B cell (primary cell): ENCODE data around the gene ZNF354B. TPM values are rescaled to one million over a fixed set of nuclear protein-coding genes. Genes with fewer than 3 reads are reported as not detected.

Experiments
- ATAC-seq: fragments of 200-7000 bp; cut with Tn5 transposase; one replicate; pipeline ENCODE4 v1.10.0; 2021; ENCODE audit warnings: low read depth, mild to moderate bottlenecking, moderate number of reproducible peaks, moderate library complexity
- CTCF ChIA-PET: fragments of 350-600 bp; sonication (Branson Sonifier 250); formaldehyde crosslinking; loops from one replicate; lab custom pipeline; 2021; ENCODE audit warnings: antibody characterized with exemption, inconsistent platforms; lab: Charles Lee
- POLR2A ChIA-PET: fragments of 350-600 bp; sonication (Branson Sonifier 250); formaldehyde crosslinking; loops from one replicate; lab custom pipeline; 2021; ENCODE audit warnings: antibody characterized with exemption; lab: Charles Lee
- DNase-seq: peaks from one replicate; pipeline ENCODE4 v3.0.0; 2013
- H2AFZ ChIP-seq: 2 replicates; pipeline ENCODE4 v1.6.1; 2012; ENCODE audit warnings: mild to moderate bottlenecking, low read depth, low read length; ENCODE audit not compliant: insufficient read depth, poor library complexity, severe bottlenecking
- H3K27ac ChIP-seq, 2 donors: 1 replicate in 1 of 2; 2 replicates in 1 of 2; pipeline ENCODE4 v1.5.1; 2012 to 2013; ENCODE audit warnings: low read length in 2 of 2, mild to moderate bottlenecking in 2 of 2, moderate library complexity in 1 of 2
- H3K27me3 ChIP-seq, 4 experiments: fragments of 200-600 bp in 1 of 4; sonication (generic) in 1 of 4; replicated peaks in 1 of 4; 1 replicate in 2 of 4; 2 replicates in 2 of 4; pipeline versions ENCODE4 v1.6.1 to v1.7.0; 2013 to 2016; ENCODE audit warnings: low read length in 3 of 4, mild to moderate bottlenecking in 2 of 4, mixed read lengths in 1 of 4, moderate library complexity in 1 of 4; ENCODE audit not compliant: insufficient read depth in 4 of 4, control insufficient read depth in 3 of 4; ENCODE audit errors: control extremely low read depth in 1 of 4
- H3K36me3 ChIP-seq, 2 experiments: replicated peaks in 1 of 2; 1 replicate in 1 of 2; 2 replicates in 1 of 2; pipeline versions ENCODE4 v1.6.1 to v1.7.1; 2013; ENCODE audit warnings: low read length in 1 of 2; ENCODE audit not compliant: insufficient read depth in 2 of 2, control insufficient read depth in 1 of 2; ENCODE audit errors: control extremely low read depth in 1 of 2, extremely low read depth in 1 of 2
- H3K4me1 ChIP-seq, 2 donors: fragments of 200-600 bp in 1 of 2; sonication (generic) in 1 of 2; 1 replicate in 1 of 2; 2 replicates in 1 of 2; pipeline versions ENCODE4 v1.5.1 to v1.6.1; 2013 to 2017; ENCODE audit warnings: low read length in 2 of 2; ENCODE audit not compliant: control insufficient read depth in 2 of 2, insufficient read depth in 2 of 2
- H3K4me2 ChIP-seq: replicated peaks from 2 replicates; pipeline ENCODE3; 2012; ENCODE audit warnings: mild to moderate bottlenecking, low read depth, low read length; ENCODE audit not compliant: poor library complexity, severe bottlenecking
- H3K4me3 ChIP-seq, 5 experiments: fragments of 200-600 bp in 1 of 5; sonication (generic) in 1 of 5; 1 replicate in 3 of 5; 2 replicates in 2 of 5; pipeline versions ENCODE4 v1.5.1 to v1.7.0; 2011 to 2016; ENCODE audit warnings: low read length in 4 of 5, mild to moderate bottlenecking in 4 of 5, low read depth in 2 of 5, control low read depth in 1 of 5, moderate library complexity in 1 of 5; ENCODE audit not compliant: insufficient read depth in 1 of 5; ENCODE audit errors: control extremely low read depth in 1 of 5, extremely low read depth in 1 of 5
- H3K79me2 ChIP-seq: fragments of 200-600 bp; sonication (generic); one replicate; pipeline ENCODE4 v1.6.0; 2016; ENCODE audit warnings: low read length; ENCODE audit not compliant: control insufficient read depth, insufficient read depth
- H3K9ac ChIP-seq: fragments of 200-600 bp; sonication (generic); 2 replicates; pipeline ENCODE4 v1.6.1; 2017; ENCODE audit warnings: mild to moderate bottlenecking, low read length, moderate library complexity
- H3K9me3 ChIP-seq, 3 donors: one replicate each; pipeline versions ENCODE4 v1.6.1 to v1.7.1; 2013; ENCODE audit warnings: low read length in 2 of 3; ENCODE audit not compliant: control insufficient read depth in 2 of 3, insufficient read depth in 1 of 3; ENCODE audit errors: control extremely low read depth in 1 of 3
- H4K20me1 ChIP-seq: 2 replicates; pipeline ENCODE4 v1.6.0; 2012; ENCODE audit warnings: mild to moderate bottlenecking, low read length; ENCODE audit not compliant: insufficient read depth, control insufficient read depth, poor library complexity, severe bottlenecking
- H3K27ac Mint-ChIP-seq: one replicate; pipeline ENCODE4 v1.8.0; 2021; ENCODE audit warnings: mixed read lengths
- H3K27me3 Mint-ChIP-seq: one replicate; pipeline ENCODE4 v1.8.0; 2021; ENCODE audit warnings: mixed read lengths
- H3K4me1 Mint-ChIP-seq: one replicate; pipeline ENCODE4 v1.8.0; 2021; ENCODE audit warnings: mixed read lengths
- H3K4me3 Mint-ChIP-seq: one replicate; pipeline ENCODE4 v1.8.0; 2021; ENCODE audit warnings: mixed read lengths
- H3K9me3 Mint-ChIP-seq: one replicate; pipeline ENCODE4 v1.8.0; 2022; ENCODE audit warnings: mixed read lengths; ENCODE audit not compliant: insufficient read depth
- CTCF ChIP-seq: fragments of 200-600 bp; IDR thresholded peaks from one replicate; pipeline ENCODE4 v1.8.0; 2022; ENCODE audit warnings: antibody characterized with exemption, mild to moderate bottlenecking
- EZH2 ChIP-seq: IDR thresholded peaks from 2 replicates; pipeline ENCODE4 v1.6.1; 2012; ENCODE audit warnings: borderline replicate concordance, low read depth, mild to moderate bottlenecking, moderate library complexity, low read length; ENCODE audit not compliant: insufficient read depth, poor library complexity, severe bottlenecking
- WGBS: methylation state at CpG from one replicate; pipeline ENCODE4 v1.1.5; 2013; ENCODE audit warnings: missing lambda C conversion rate; ENCODE audit not compliant: insufficient coverage; 5-methylcytosine and 5-hydroxymethylcytosine counted together
- intact Hi-C: fragments of 100-400 bp; cut with micrococcal nuclease; formaldehyde crosslinking; loops from one replicate; pipeline ENCODE4 v1.10.0; 2022
- polyA plus RNA-seq: library from polyadenylated mRNA; depleted of rRNA; stranded (reverse); fragments of >200 nt; gene quantifications from 2 replicates; pipeline ENCODE4 v1.2.3, GENCODE V29; 2012
- total RNA-seq, 2 donors: library from RNA; stranded (reverse); fragments of 120-200 nt in 1 of 2; gene quantifications; 1 replicate in 1 of 2; 2 replicates in 1 of 2; pipeline versions ENCODE4 v1.2.3 to v1.2.4, GENCODE V29; 2013 to 2022

The ZNF354B gene
- total and polyA plus RNA-seq, 2 donors (not counting 1 experiment from before 2014, with no cell fraction given): 19.5 to 34.6 TPM

GRCh38 chr5:178861627-178862026, 1.9 kb downstream of the ZNF354B start:
- ChIA-PET POLR2A (no interaction called here), CTCF (no interaction called here)
- Histone ChIP-seq H3K9ac (no peak overlapping the region), H3K9me3 (no peaks in the 10 kb centered on the region), H3K4me1 (peaks cover 4 to 9% of the 10 kb centered on the region in 2 donors), H3K36me3 (peaks cover 9 to 13% of the 10 kb centered on the region in 2 experiments), H3K4me2 (no peak overlapping the region), H3K79me2 (peaks cover 22% of the 10 kb centered on the region), H4K20me1 (no peaks in the 10 kb centered on the region), H3K27ac (no peak overlapping the region), H2AFZ (no peak overlapping the region), H3K27me3 (no peaks in the 10 kb centered on the region), H3K4me3 (no peak overlapping the region)
- 100% methylated on average over 8 of the region's 8 CpGs for WGBS
- DNase-seq (no peak), ATAC-seq (no peak)
- H3K4me3 Mint-ChIP-seq: peak overlapping the region; percentile 77
- H3K27ac Mint-ChIP-seq: no peak overlapping the region
- H3K4me1 Mint-ChIP-seq: peaks cover 22% of the 10 kb centered on the region
- H3K9me3 Mint-ChIP-seq: no peaks in the 10 kb centered on the region
- TF ChIP-seq EZH2: no peak
- TF ChIP-seq CTCF: no peak
- intact Hi-C loops: no loop called here
- H3K27me3 Mint-ChIP-seq: no peaks in the 10 kb centered on the region

GRCh38 chr5:178866946-178867345, 7.2 kb downstream of the ZNF354B start:
- CTCF ChIA-PET: interaction anchor here (0.7 kb wide), 1 partner anchor 43 kb away, joined by 3 read pairs; no protein-coding TSS in a partner anchor
- Histone ChIP-seq H3K9ac (no peak overlapping the region), H3K27me3 (no peaks in the 10 kb centered on the region), H3K9me3 (peaks cover 0 to 3% (median 0%) of the 10 kb centered on the region in 3 donors), H3K27ac (no peak overlapping the region), H3K79me2 (no peaks in the 10 kb centered on the region), H3K36me3 (peaks cover 14 to 38% of the 10 kb centered on the region in 2 experiments), H2AFZ (no peak overlapping the region), H3K4me2 (no peak overlapping the region), H3K4me3 (no peak overlapping the region), H4K20me1 (no peaks in the 10 kb centered on the region), H3K4me1 (no peaks in the 10 kb centered on the region)
- ATAC-seq: no peak
- POLR2A ChIA-PET: no interaction called here
- Mint-ChIP-seq H3K9me3 (peaks cover 2% of the 10 kb centered on the region), H3K27me3 (no peaks in the 10 kb centered on the region), H3K4me3 (no peak overlapping the region), H3K4me1 (peaks cover 6% of the 10 kb centered on the region), H3K27ac (no peak overlapping the region)
- TF ChIP-seq CTCF (no peak), EZH2 (no peak)
- intact Hi-C loops: no loop called here
- no peak for DNase-seq
- WGBS: no CpG with 5 or more reads among the region's 4 CpGs
